HG03521 (cell line): ENCODE data around the gene PHTF2.
"Not testable (repeated sequence)": the region's sequence is repeated elsewhere in the genome, so short reads cannot be mapped to it uniquely, and the experiment has no call there.

Experiments used
- ATAC-seq: cut with Tn5 transposase; IDR thresholded peaks from one replicate; pipeline ENCODE4 v1.9.1; 2021; ENCODE audit warnings: mild to moderate bottlenecking, moderate library complexity; ENCODE audit not compliant: unreplicated experiment

The PHTF2 gene

GRCh38 chr7:77873416-77874327 is 75.1 kb downstream of the PHTF2 start:
- not testable (repeated sequence) for ATAC-seq

GRCh38 chr7:77877791-77878190 is 79.2 kb downstream of the PHTF2 start:
- no peak for ATAC-seq

GRCh38 chr7:77878500-77878899 is 79.9 kb downstream of the PHTF2 start:
- ATAC-seq = no peak

GRCh38 chr7:77879272-77879671 is 80.7 kb downstream of the PHTF2 start:
- ATAC-seq = no peak

GRCh38 chr7:77881871-77882270 is 83.3 kb downstream of the PHTF2 start:
- no peak for ATAC-seq

- no peak for ATAC-seq
Measured at GRCh38 chr7:77885155-77885554, 86.6 kb downstream of the PHTF2 start.

GRCh38 chr7:77887567-77887966 is 89.0 kb downstream of the PHTF2 start:
- no peak for ATAC-seq

- ATAC-seq = no peak
Measured at GRCh38 chr7:77888998-77889397, 90.4 kb downstream of the PHTF2 start.

- ATAC-seq = no peak
Measured at GRCh38 chr7:77893813-77894212, 95.2 kb downstream of the PHTF2 start.

- ATAC-seq = no peak
Measured at GRCh38 chr7:77894574-77895091, 96.1 kb downstream of the PHTF2 start.

- no peak for ATAC-seq
Measured at GRCh38 chr7:77895905-77896304, 97.3 kb downstream of the PHTF2 start.

GRCh38 chr7:77897004-77897547 is 98.5 kb downstream of the PHTF2 start:
- no peak for ATAC-seq

GRCh38 chr7:77899516-77899915 is 100.9 kb downstream of the PHTF2 start:
- ATAC-seq = no peak

GRCh38 chr7:77903597-77903996 is 105.0 kb downstream of the PHTF2 start:
- ATAC-seq = no peak

GRCh38 chr7:77904252-77904651 is 105.7 kb downstream of the PHTF2 start:
- no peak for ATAC-seq

GRCh38 chr7:77907281-77907680 is 108.7 kb downstream of the PHTF2 start:
- ATAC-seq = no peak

- no peak for ATAC-seq
Measured at GRCh38 chr7:77908664-77909063, 110.1 kb downstream of the PHTF2 start.

- ATAC-seq = no peak
Measured at GRCh38 chr7:77910124-77910523, 111.6 kb downstream of the PHTF2 start.

GRCh38 chr7:77912293-77912692 is 113.7 kb downstream of the PHTF2 start:
- no peak for ATAC-seq

- no peak for ATAC-seq
Measured at GRCh38 chr7:77913977-77914607, 115.5 kb downstream of the PHTF2 start.

- no peak for ATAC-seq
Measured at GRCh38 chr7:77917500-77918262, 119.1 kb downstream of the PHTF2 start.
